GM23338 (cell line): Measurements from ENCODE around the gene HSPG2. TPM values are rescaled to one million over a fixed set of nuclear protein-coding genes. Genes with fewer than 3 reads are reported as not detected.

Experiments
- ATAC-seq: fragments of 200-7000 bp; cut with Tn5 transposase; 3 replicates; pipeline ENCODE4 v1.9.1; 2020
- DNase-seq: peaks from one replicate; pipeline ENCODE4 v3.0.0-alpha.2; 2015; ENCODE audit warnings: low spot score
- H2AFZ ChIP-seq: fragments of 200-600 bp; sonication (generic); 2 replicates; pipeline ENCODE4 v1.8.0; 2016; ENCODE audit warnings: antibody characterized with exemption, mild to moderate bottlenecking, moderate library complexity
- H3F3A ChIP-seq: fragments of 200-600 bp; sonication (generic); replicated peaks from 2 replicates; pipeline ENCODE4 v1.8.0; 2017; ENCODE audit warnings: antibody characterized with exemption, mixed run types, low read depth
- H3K27ac ChIP-seq: fragments of 200-600 bp; sonication (generic); 2 replicates; pipeline ENCODE4 v1.6.1; 2016; ENCODE audit warnings: low read depth
- H3K27me3 ChIP-seq: fragments of 200-600 bp; sonication (generic); 2 replicates; pipeline ENCODE4 v1.8.0; 2016; ENCODE audit warnings: mild to moderate bottlenecking, mixed run types, moderate library complexity; ENCODE audit not compliant: insufficient read depth
- H3K36me3 ChIP-seq: fragments of 200-600 bp; sonication (generic); 2 replicates; pipeline ENCODE4 v1.8.0; 2016; ENCODE audit warnings: mild to moderate bottlenecking; ENCODE audit not compliant: insufficient read depth
- H3K4me1 ChIP-seq: fragments of 200-600 bp; sonication (generic); 2 replicates; pipeline ENCODE4 v1.8.0; 2016; ENCODE audit warnings: mild to moderate bottlenecking, moderate library complexity; ENCODE audit not compliant: insufficient read depth
- H3K4me2 ChIP-seq: fragments of 200-600 bp; sonication (generic); 2 replicates; pipeline ENCODE4 v1.7.1; 2017; ENCODE audit warnings: mixed run types
- H3K4me3 ChIP-seq: fragments of 200-600 bp; sonication (generic); 2 replicates; pipeline ENCODE4 v1.6.1; 2016; ENCODE audit warnings: mixed run types
- H3K79me2 ChIP-seq: fragments of 200-600 bp; sonication (generic); replicated peaks from 2 replicates; pipeline ENCODE4 v1.8.0; 2017; ENCODE audit warnings: mild to moderate bottlenecking; ENCODE audit not compliant: insufficient read depth
- H3K9me2 ChIP-seq: fragments of 200-600 bp; sonication (generic); 2 replicates; pipeline ENCODE4 v1.8.0; 2017; ENCODE audit not compliant: insufficient read depth
- H4K20me1 ChIP-seq: fragments of 200-600 bp; sonication (generic); replicated peaks from 2 replicates; pipeline ENCODE4 v1.8.0; 2017; ENCODE audit warnings: mild to moderate bottlenecking; ENCODE audit not compliant: insufficient read depth
- H3K27ac Mint-ChIP-seq: 2 replicates; pipeline ENCODE4 v1.8.0; 2020; ENCODE audit warnings: inconsistent platforms, mild to moderate bottlenecking, moderate library complexity, mixed read lengths
- H3K27me3 Mint-ChIP-seq: 3 replicates; pipeline ENCODE4 v1.8.0; 2022; ENCODE audit warnings: low read depth, mild to moderate bottlenecking, moderate library complexity, mixed read lengths, inconsistent platforms; ENCODE audit not compliant: insufficient read depth, poor library complexity
- H3K36me3 Mint-ChIP-seq: 3 replicates; pipeline ENCODE4 v1.8.0; 2021; ENCODE audit warnings: low read depth, mild to moderate bottlenecking, inconsistent platforms, moderate library complexity, mixed read lengths
- H3K4me1 Mint-ChIP-seq: 3 replicates; pipeline ENCODE4 v1.8.0; 2020; ENCODE audit warnings: mild to moderate bottlenecking, inconsistent platforms, mixed read lengths
- H3K4me3 Mint-ChIP-seq: 3 replicates; pipeline ENCODE4 v1.8.0; 2021; ENCODE audit warnings: moderate library complexity, mild to moderate bottlenecking, inconsistent platforms, mixed read lengths
- H3K9me3 Mint-ChIP-seq: 3 replicates; pipeline ENCODE4 v1.8.0; 2020; ENCODE audit warnings: moderate library complexity, mild to moderate bottlenecking, inconsistent platforms, mixed read lengths
- CREB1 ChIP-seq: fragments of 250-450 bp; sonication (Bioruptor Pico); IDR thresholded peaks from 2 replicates; pipeline ENCODE4 v1.5.0; 2020; ENCODE audit warnings: low read depth, mild to moderate bottlenecking, moderate library complexity
- ETS1 ChIP-seq: IDR thresholded peaks from 2 replicates; pipeline ENCODE4 v1.6.1; 2016; ENCODE audit warnings: antibody characterized with exemption
- EZH2 ChIP-seq: fragments of 200-600 bp; sonication (generic); IDR thresholded peaks from one replicate; pipeline ENCODE4 v1.8.0; 2017; ENCODE audit warnings: antibody characterized with exemption, mild to moderate bottlenecking, low read depth; ENCODE audit not compliant: unreplicated experiment
- JUNB ChIP-seq: IDR thresholded peaks from one replicate; pipeline ENCODE4 v1.6.1; 2016; ENCODE audit warnings: antibody characterized with exemption; ENCODE audit not compliant: unreplicated experiment
- POLR2AphosphoS5 ChIP-seq: IDR thresholded peaks from 2 replicates; pipeline ENCODE4 v1.6.1; 2016; ENCODE audit warnings: antibody characterized with exemption, low read depth
- REST ChIP-seq: IDR thresholded peaks from one replicate; pipeline ENCODE4 v1.6.1; 2018; ENCODE audit warnings: antibody characterized with exemption; ENCODE audit not compliant: unreplicated experiment
- ZNF462 ChIP-seq: fragments of 250-450 bp; sonication (Bioruptor Pico); IDR thresholded peaks from 2 replicates; pipeline ENCODE4 v1.5.0; 2020; ENCODE audit warnings: mild to moderate bottlenecking, moderate library complexity
- polyA plus RNA-seq: library from polyadenylated mRNA; unstranded; fragments of >200 nt; fragmentation: Nextera tagmentation; extraction: Ambion mirVana; gene quantifications from 2 replicates; pipeline ENCODE4 v1.2.1, GENCODE V29; 2016
- total RNA-seq: library from RNA; depleted of rRNA; stranded (reverse); fragments of >200 nt; shearing (Covaris generic); gene quantifications from 2 replicates; pipeline ENCODE4 v1.2.3, GENCODE V29; 2014
- TF ChIP-seq, protein P1 (sequence below), 2 experiments: fragments of 200-600 bp in 1 of 2; sonication (generic) in 1 of 2; conservative IDR thresholded peaks; 2 replicates each; pipeline versions ENCODE4 v1.5.1 to v1.6.1; 2016 to 2017; ENCODE audit warnings: antibody characterized with exemption in 2 of 2, low read depth in 2 of 2, mild to moderate bottlenecking in 2 of 2, moderate library complexity in 1 of 2

HSPG2 gene
- total and polyA plus RNA-seq, 2 experiments from 2014 or later = 14.9 to 70.8 TPM

DNA sequence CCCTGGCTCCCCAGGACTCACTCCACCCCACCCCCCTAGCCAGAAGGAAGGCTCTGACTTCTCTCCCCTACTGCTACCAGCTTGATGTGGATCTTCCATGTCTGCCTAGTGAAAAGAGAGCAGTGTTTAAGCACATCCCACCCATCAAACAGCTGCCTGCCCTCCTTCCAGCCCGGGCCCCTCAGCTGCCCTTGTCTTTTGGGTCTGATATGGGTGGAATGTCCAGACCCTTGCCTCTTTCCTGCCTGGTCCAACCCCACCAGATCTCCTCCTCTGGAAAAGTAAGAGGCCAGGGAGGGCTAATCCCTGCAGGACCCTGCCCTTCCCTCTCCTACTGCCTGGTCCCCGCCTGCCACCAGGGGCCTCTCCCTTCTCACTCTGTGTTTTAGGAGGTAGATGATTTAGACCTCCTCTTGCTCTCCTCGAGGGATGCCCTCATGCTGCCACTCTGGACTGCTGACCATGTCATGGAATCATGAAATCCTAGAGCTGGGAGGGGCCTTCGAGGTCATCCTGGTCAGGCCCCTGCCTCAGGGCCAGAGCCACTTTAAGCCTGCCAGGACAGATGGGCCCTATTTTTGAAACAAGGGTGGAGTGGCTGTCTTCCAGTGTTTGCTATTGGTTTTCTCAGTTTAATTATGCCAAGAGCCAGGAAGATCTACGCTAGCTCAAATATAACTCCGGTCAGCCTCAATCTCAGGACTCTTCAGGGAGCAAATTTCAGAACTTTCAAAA lies 15.8 kb upstream of the HSPG2 start:
- Histone ChIP-seq H4K20me1 (no peaks in the 10 kb centered on the region), H3K4me1 (peaks cover 8% of the 10 kb centered on the region; the same call in 1 of the 2 replicates), H3K27me3 (no peaks in the 10 kb centered on the region), H3K79me2 (no peaks in the 10 kb centered on the region), H3K9me2 (no peaks in the 10 kb centered on the region), H2AFZ (0 out of 2 replicates have a peak overlapping the region, but pooled peaks have one; percentile 10), H3K4me3 (no peak overlapping the region), H3F3A (no peaks in the 10 kb centered on the region), H3K4me2 (no peak overlapping the region), H3K36me3 (no peaks in the 10 kb centered on the region), H3K27ac (no peak overlapping the region)
- Mint-ChIP-seq H3K4me3 (no peak overlapping the region), H3K4me1 (peaks cover 19% of the 10 kb centered on the region), H3K36me3 (no peaks in the 10 kb centered on the region), H3K27ac (no peak overlapping the region), H3K9me3 (no peaks in the 10 kb centered on the region), H3K27me3 (peaks cover 14% of the 10 kb centered on the region)
- DNase-seq = peak; percentile 26
- TF ChIP-seq JUNB (no peak), CREB1 (CRISPR knock-in tag) (no peak), EZH2 (no peak), POLR2AphosphoS5 (no peak), ETS1 (no peak), ZNF462 (CRISPR knock-in tag) (no peak), REST (no peak)
- TF ChIP-seq, protein P1, sequence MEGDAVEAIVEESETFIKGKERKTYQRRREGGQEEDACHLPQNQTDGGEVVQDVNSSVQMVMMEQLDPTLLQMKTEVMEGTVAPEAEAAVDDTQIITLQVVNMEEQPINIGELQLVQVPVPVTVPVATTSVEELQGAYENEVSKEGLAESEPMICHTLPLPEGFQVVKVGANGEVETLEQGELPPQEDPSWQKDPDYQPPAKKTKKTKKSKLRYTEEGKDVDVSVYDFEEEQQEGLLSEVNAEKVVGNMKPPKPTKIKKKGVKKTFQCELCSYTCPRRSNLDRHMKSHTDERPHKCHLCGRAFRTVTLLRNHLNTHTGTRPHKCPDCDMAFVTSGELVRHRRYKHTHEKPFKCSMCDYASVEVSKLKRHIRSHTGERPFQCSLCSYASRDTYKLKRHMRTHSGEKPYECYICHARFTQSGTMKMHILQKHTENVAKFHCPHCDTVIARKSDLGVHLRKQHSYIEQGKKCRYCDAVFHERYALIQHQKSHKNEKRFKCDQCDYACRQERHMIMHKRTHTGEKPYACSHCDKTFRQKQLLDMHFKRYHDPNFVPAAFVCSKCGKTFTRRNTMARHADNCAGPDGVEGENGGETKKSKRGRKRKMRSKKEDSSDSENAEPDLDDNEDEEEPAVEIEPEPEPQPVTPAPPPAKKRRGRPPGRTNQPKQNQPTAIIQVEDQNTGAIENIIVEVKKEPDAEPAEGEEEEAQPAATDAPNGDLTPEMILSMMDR (conservative IDR thresholded peaks at IDR 0.05; ENCODE audit: low read depth in 2 of 2) = peak; percentile 27 to 29; a peak in 3 of 4 replicates
- peak; percentile 58 for ATAC-seq
